Vagina (tissue), 2 donors: Measurements from ENCODE around the gene SGIP1. TPM values are rescaled to one million over a fixed set of nuclear protein-coding genes. Genes with fewer than 3 reads are reported as not detected.

Experiments used
- DNase-seq, 2 donors: peaks; one replicate each; pipeline ENCODE4 v3.0.0-alpha.2; 2017; ENCODE audit errors: extremely low spot score in 2 of 2
- H3K27ac ChIP-seq: fragments of 200-600 bp; sonication (generic); one replicate; pipeline ENCODE4 v1.5.1; 2019
- H3K27me3 ChIP-seq: fragments of 200-600 bp; sonication (generic); one replicate; pipeline ENCODE4 v1.5.1; 2019
- H3K36me3 ChIP-seq, 2 donors: fragments of 200-600 bp; sonication (generic); one replicate each; pipeline ENCODE4 v1.5.1; 2017 to 2019
- H3K4me1 ChIP-seq: fragments of 200-600 bp; sonication (generic); one replicate; pipeline ENCODE4 v1.5.1; 2019
- H3K4me3 ChIP-seq, 2 donors: fragments of 200-600 bp; sonication (generic); 1 replicate in 1 of 2; 2 replicates in 1 of 2; pipeline ENCODE4 v1.5.1; 2016 to 2019
- H3K9me3 ChIP-seq: fragments of 200-600 bp; sonication (generic); one replicate; pipeline ENCODE4 v1.5.1; 2019
- POLR2A ChIP-seq, 2 donors: fragments of 450-650 bp; IDR thresholded peaks; one replicate each; pipeline ENCODE4 v1.6.1; 2017; ENCODE audit warnings: antibody characterized with exemption in 2 of 2, mild to moderate bottlenecking in 2 of 2, moderate library complexity in 2 of 2
- POLR2AphosphoS5 ChIP-seq, 2 donors: sonication (generic); formaldehyde crosslinking; IDR thresholded peaks; one replicate each; pipeline ENCODE4 v1.9.0; 2017; ENCODE audit warnings: antibody characterized with exemption in 2 of 2, mild to moderate bottlenecking in 2 of 2, low read depth in 1 of 2; ENCODE audit not compliant: insufficient read depth in 1 of 2
- intact Hi-C: fragments of 100-400 bp; cut with DNase I; formaldehyde crosslinking; loops from one replicate; pipeline ENCODE4 v1.15.1; 2023
- total RNA-seq: library from RNA; depleted of rRNA; stranded (reverse); fragments of >200 nt; gene quantifications from one replicate; pipeline ENCODE4 v1.2.3, GENCODE V29; 2016
- TF ChIP-seq, protein P1 (sequence below), 3 experiments: fragments of 450-650 bp in 2 of 3; fragments of 200-600 bp in 1 of 3; sonication (generic) in 1 of 3; IDR thresholded peaks; one replicate each; pipeline ENCODE4 v1.5.1; 2017 to 2019; ENCODE audit warnings: antibody characterized with exemption in 3 of 3, mild to moderate bottlenecking in 2 of 3, moderate library complexity in 2 of 3

Gene SGIP1
- total RNA-seq, 1 donor from 2014 or later = 14.0 TPM

DNA sequence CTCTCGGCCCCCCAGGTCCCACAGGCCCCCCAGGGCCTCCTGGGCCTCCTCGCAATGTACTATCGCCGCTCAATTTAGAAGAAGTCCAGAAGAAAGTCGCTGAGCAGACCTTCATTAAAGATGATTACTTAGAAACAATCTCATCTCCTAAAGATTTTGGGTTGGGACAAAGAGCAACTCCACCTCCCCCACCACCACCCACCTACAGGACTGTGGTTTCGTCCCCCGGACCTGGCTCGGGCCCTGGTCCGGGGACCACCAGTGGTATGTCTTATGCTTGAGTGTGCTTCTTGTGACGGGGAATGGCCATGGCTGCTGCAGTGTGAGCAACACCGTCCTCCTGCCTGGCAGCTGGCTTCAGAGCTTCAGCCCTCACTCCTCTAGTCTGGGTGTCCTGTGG is 148.2 kb downstream of the SGIP1 start:
- Histone ChIP-seq H3K36me3 (no peaks in the 10 kb centered on the region), H3K4me1 (peaks cover 4% of the 10 kb centered on the region), H3K4me3 (no peak overlapping the region), H3K27ac (no peak overlapping the region), H3K27me3 (no peaks in the 10 kb centered on the region), H3K9me3 (no peaks in the 10 kb centered on the region)
- intact Hi-C loops = no loop called here
- no peak for DNase-seq
- TF ChIP-seq POLR2A (IDR thresholded peaks at IDR 0.05) (no peak), POLR2AphosphoS5 (IDR thresholded peaks at IDR 0.05; ENCODE audit: insufficient read depth in 1 of 2, low read depth in 1 of 2) (no peak)
- TF ChIP-seq, protein P1, sequence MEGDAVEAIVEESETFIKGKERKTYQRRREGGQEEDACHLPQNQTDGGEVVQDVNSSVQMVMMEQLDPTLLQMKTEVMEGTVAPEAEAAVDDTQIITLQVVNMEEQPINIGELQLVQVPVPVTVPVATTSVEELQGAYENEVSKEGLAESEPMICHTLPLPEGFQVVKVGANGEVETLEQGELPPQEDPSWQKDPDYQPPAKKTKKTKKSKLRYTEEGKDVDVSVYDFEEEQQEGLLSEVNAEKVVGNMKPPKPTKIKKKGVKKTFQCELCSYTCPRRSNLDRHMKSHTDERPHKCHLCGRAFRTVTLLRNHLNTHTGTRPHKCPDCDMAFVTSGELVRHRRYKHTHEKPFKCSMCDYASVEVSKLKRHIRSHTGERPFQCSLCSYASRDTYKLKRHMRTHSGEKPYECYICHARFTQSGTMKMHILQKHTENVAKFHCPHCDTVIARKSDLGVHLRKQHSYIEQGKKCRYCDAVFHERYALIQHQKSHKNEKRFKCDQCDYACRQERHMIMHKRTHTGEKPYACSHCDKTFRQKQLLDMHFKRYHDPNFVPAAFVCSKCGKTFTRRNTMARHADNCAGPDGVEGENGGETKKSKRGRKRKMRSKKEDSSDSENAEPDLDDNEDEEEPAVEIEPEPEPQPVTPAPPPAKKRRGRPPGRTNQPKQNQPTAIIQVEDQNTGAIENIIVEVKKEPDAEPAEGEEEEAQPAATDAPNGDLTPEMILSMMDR (IDR thresholded peaks at IDR 0.05) = no peak

DNA sequence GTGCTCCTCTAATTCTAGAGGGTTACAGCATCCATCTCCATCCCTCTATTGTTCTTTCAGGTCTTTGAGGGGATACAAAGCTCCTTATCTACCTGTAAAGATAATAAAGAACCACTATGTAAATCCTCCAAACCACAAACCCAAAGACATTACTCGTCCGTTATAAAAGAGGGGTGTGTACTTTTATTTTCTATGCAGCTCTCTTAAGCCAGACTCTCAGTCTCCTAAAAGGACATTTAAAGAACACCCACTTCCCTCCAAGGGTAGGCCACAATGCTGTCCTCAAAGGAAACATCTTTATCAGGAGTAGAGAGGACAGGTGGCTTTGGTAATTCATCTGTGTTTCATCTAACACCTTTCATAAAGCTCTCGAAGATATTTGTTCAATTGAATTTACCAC is 150.4 kb downstream of the SGIP1 start:
- Histone ChIP-seq H3K9me3 (no peaks in the 10 kb centered on the region), H3K36me3 (no peaks in the 10 kb centered on the region), H3K4me1 (no peaks in the 10 kb centered on the region), H3K27me3 (no peaks in the 10 kb centered on the region), H3K27ac (no peak overlapping the region), H3K4me3 (no peak overlapping the region)
- intact Hi-C loops = no loop called here
- DNase-seq = no peak
- TF ChIP-seq POLR2AphosphoS5 (IDR thresholded peaks at IDR 0.05; ENCODE audit: insufficient read depth in 1 of 2, low read depth in 1 of 2) (no peak), POLR2A (IDR thresholded peaks at IDR 0.05) (no peak)
- TF ChIP-seq, protein P1 (IDR thresholded peaks at IDR 0.05) = no peak

DNA sequence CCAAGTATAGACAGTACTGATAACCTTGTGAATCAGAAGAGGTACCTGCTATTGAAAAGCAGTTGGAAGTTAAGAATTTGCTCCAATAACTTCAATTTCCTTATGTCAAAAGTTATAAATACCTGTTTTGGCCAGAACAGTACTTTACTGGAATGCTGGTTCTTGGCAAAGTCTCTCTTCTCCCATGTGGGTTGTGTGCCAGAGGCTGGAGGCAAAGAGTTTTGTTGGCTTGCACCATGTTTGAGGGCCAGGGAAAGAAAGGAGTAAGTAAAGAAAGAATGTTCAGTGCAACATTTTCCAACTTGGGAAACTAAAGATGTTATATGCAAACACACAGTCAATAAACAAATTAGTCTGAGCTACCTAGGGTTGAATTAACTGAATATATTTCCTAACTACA is 151.3 kb downstream of the SGIP1 start:
- intact Hi-C loops = no loop called here
- DNase-seq = no peak
- TF ChIP-seq POLR2A (IDR thresholded peaks at IDR 0.05) = no peak
- TF ChIP-seq, protein P1 (IDR thresholded peaks at IDR 0.05) = no peak
- no peak for TF ChIP-seq POLR2AphosphoS5 (IDR thresholded peaks at IDR 0.05; ENCODE audit: insufficient read depth in 1 of 2, low read depth in 1 of 2)
- H3K4me3 ChIP-seq = no peak overlapping the region
- H3K36me3 ChIP-seq = no peaks in the 10 kb centered on the region
- no peaks in the 10 kb centered on the region for H3K27me3 ChIP-seq
- H3K4me1 ChIP-seq = no peaks in the 10 kb centered on the region
- no peak overlapping the region for H3K27ac ChIP-seq
- no peaks in the 10 kb centered on the region for H3K9me3 ChIP-seq

DNA sequence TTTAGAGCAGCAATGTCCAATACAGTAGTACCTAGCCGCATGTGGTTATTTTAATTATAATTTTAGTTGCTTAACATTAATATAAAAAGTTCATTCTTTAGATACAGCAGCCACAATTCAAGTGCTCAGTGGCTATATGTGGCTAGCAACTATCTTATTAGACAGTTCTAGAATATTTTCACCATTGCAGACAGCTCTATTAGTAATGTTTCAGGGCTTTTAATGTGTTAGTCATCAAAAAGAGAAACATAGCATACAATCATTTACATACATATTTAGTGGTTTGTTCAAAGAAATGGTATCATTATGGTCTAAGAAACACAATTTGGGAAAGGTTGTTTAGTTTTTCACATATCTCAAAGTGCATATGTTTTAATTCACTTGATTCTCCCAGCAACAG is 151.7 kb downstream of the SGIP1 start:
- H3K4me1 ChIP-seq = no peaks in the 10 kb centered on the region
- no peak for DNase-seq
- no peaks in the 10 kb centered on the region for H3K36me3 ChIP-seq
- no peaks in the 10 kb centered on the region for H3K27me3 ChIP-seq
- TF ChIP-seq POLR2A (IDR thresholded peaks at IDR 0.05) = no peak
- TF ChIP-seq POLR2AphosphoS5 (IDR thresholded peaks at IDR 0.05; ENCODE audit: insufficient read depth in 1 of 2, low read depth in 1 of 2) = no peak
- TF ChIP-seq, protein P1 (IDR thresholded peaks at IDR 0.05) = no peak
- intact Hi-C loops = no loop called here
- H3K9me3 ChIP-seq = no peaks in the 10 kb centered on the region
- no peak overlapping the region for H3K27ac ChIP-seq
- H3K4me3 ChIP-seq = no peak overlapping the region

DNA sequence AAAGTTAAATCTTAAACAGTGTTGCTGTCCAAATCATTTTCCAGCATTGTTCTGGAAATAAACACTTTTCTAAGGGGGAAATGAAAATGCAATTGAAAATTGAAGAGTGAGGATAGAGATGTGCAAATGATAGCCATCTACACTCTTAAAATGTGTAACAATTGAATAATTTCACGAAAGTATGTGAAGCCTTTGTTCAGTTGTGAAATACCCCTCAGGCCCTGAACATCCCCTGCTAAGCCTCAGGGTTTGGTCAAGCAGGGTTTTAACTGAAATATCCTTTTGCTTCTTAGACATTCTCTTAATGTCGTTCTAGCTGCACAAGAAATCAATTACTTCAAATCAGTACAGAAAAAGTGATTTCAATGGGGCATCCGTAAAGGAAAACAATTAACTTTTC is 152.5 kb downstream of the SGIP1 start:
- H3K9me3 ChIP-seq = no peaks in the 10 kb centered on the region
- no peak overlapping the region for H3K4me3 ChIP-seq
- TF ChIP-seq, protein P1 (IDR thresholded peaks at IDR 0.05) = no peak
- TF ChIP-seq POLR2A (IDR thresholded peaks at IDR 0.05) (no peak), POLR2AphosphoS5 (IDR thresholded peaks at IDR 0.05; ENCODE audit: insufficient read depth in 1 of 2, low read depth in 1 of 2) (no peak)
- H3K4me1 ChIP-seq = no peaks in the 10 kb centered on the region
- intact Hi-C loops = no loop called here
- no peaks in the 10 kb centered on the region for H3K27me3 ChIP-seq
- H3K27ac ChIP-seq = no peak overlapping the region
- no peak for DNase-seq
- H3K36me3 ChIP-seq = no peaks in the 10 kb centered on the region
